Hepatocyte (in vitro differentiated cells): ENCODE data around the gene CSMD2. TPM values are rescaled to one million over a fixed set of nuclear protein-coding genes. Genes with fewer than 3 reads are reported as not detected.

Experiments
- DNase-seq: peaks from one replicate; pipeline ENCODE4 v3.0.0-alpha.2; 2016; ENCODE audit warnings: low spot score
- H2AFZ ChIP-seq: fragments of 200-600 bp; sonication (generic); 2 replicates; pipeline ENCODE4 v1.6.0; 2016; ENCODE audit warnings: antibody characterized with exemption, mild to moderate bottlenecking
- H3K27ac ChIP-seq: fragments of 200-600 bp; sonication (generic); 2 replicates; pipeline ENCODE4 v1.5.1; 2016; ENCODE audit warnings: mild to moderate bottlenecking
- H3K27me3 ChIP-seq: fragments of 200-600 bp; sonication (generic); 2 replicates; pipeline ENCODE4 v1.6.1; 2016
- H3K36me3 ChIP-seq: fragments of 200-600 bp; sonication (generic); replicated peaks from 2 replicates; pipeline ENCODE4 v1.5.1; 2016; ENCODE audit warnings: low read depth; ENCODE audit not compliant: insufficient read depth
- H3K4me1 ChIP-seq: fragments of 200-600 bp; sonication (generic); 2 replicates; pipeline ENCODE4 v1.5.1; 2016; ENCODE audit warnings: mild to moderate bottlenecking, moderate library complexity; ENCODE audit not compliant: insufficient read depth
- H3K4me2 ChIP-seq: fragments of 200-600 bp; sonication (generic); 2 replicates; pipeline ENCODE4 v1.6.0; 2016
- H3K4me3 ChIP-seq: fragments of 200-600 bp; sonication (generic); 2 replicates; pipeline ENCODE4 v1.5.1; 2016; ENCODE audit warnings: mild to moderate bottlenecking
- H3K79me2 ChIP-seq: fragments of 200-600 bp; sonication (generic); 2 replicates; pipeline ENCODE4 v1.6.0; 2017; ENCODE audit warnings: mild to moderate bottlenecking
- H3K9me2 ChIP-seq: fragments of 200-600 bp; sonication (generic); replicated peaks from 2 replicates; pipeline ENCODE4 v1.6.0; 2017; ENCODE audit warnings: mild to moderate bottlenecking; ENCODE audit not compliant: insufficient read depth
- H3K9me3 ChIP-seq: fragments of 200-600 bp; sonication (generic); 2 replicates; pipeline ENCODE4 v1.5.1; 2016; ENCODE audit warnings: low read depth, mild to moderate bottlenecking
- H4K20me1 ChIP-seq: fragments of 200-600 bp; sonication (generic); 2 replicates; pipeline ENCODE4 v1.6.0; 2016; ENCODE audit warnings: mild to moderate bottlenecking; ENCODE audit not compliant: insufficient read depth, poor library complexity, severe bottlenecking
- EZH2 ChIP-seq: fragments of 200-600 bp; sonication (generic); IDR thresholded peaks from 2 replicates; pipeline ENCODE4 v1.6.1; 2016; ENCODE audit warnings: antibody characterized with exemption, mild to moderate bottlenecking, borderline replicate concordance
- EZH2phosphoT487 ChIP-seq: fragments of 200-600 bp; sonication (generic); IDR thresholded peaks from one replicate; pipeline ENCODE4 v1.6.1; 2018; ENCODE audit warnings: antibody characterized with exemption, mild to moderate bottlenecking, low read depth, moderate library complexity; ENCODE audit not compliant: unreplicated experiment, severe bottlenecking
- WGBS: methylation state at CpG from one replicate; pipeline ENCODE4 v1.1.6; 2016; ENCODE audit warnings: low lambda C conversion rate; ENCODE audit errors: missing lambda C conversion rate; 5-methylcytosine and 5-hydroxymethylcytosine counted together
- polyA plus RNA-seq: library from polyadenylated mRNA; unstranded; fragments of >200 nt; fragmentation: Nextera tagmentation; extraction: Ambion mirVana; gene quantifications from 2 replicates; pipeline ENCODE4 v1.2.1, GENCODE V29; 2016
- total RNA-seq: library from RNA; depleted of rRNA; stranded (reverse); fragments of >200 nt; gene quantifications from 2 replicates; pipeline ENCODE4 v1.2.3, GENCODE V29; 2014
- TF ChIP-seq, protein P1 (sequence below): fragments of 200-600 bp; sonication (generic); IDR thresholded peaks from 2 replicates; pipeline ENCODE4 v1.5.1; 2016; ENCODE audit warnings: antibody characterized with exemption, mild to moderate bottlenecking; ENCODE audit not compliant: poor library complexity

CSMD2 gene
- total and polyA plus RNA-seq, 2 experiments from 2014 or later = 0.10 to 0.37 TPM

DNA sequence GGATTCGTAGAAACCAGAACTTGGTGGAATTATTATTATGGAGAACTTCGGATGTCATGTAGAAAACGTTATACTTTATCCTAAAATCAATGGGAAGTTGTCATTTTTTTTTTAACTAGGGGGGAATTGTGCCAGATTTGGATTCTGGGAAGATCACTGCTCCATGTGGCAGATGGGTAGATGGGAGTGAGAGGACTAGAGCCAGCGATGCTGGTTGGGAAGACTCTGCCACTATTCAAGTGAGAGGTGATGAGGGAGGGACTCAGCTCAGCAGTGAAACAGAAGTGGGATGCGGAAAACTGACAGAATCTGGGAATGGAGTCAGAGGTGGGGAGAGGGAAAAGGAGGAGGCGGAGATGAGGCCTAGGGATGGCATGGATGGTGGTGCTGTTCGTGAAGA, 382.3 kb downstream of the CSMD2 start:
- Histone ChIP-seq H3K27me3 (peaks cover 12% of the 10 kb centered on the region), H3K4me1 (no peaks in the 10 kb centered on the region), H2AFZ (no peak overlapping the region), H3K79me2 (no peaks in the 10 kb centered on the region), H3K4me3 (no peak overlapping the region), H3K4me2 (no peak overlapping the region), H3K36me3 (no peaks in the 10 kb centered on the region), H3K9me2 (no peaks in the 10 kb centered on the region), H4K20me1 (no peaks in the 10 kb centered on the region), H3K9me3 (no peaks in the 10 kb centered on the region), H3K27ac (no peak overlapping the region)
- no peak for DNase-seq
- 89% methylated on average over 7 of the region's 7 CpGs for WGBS
- TF ChIP-seq EZH2 = no peak
- TF ChIP-seq EZH2phosphoT487 = no peak
- TF ChIP-seq, protein P1, sequence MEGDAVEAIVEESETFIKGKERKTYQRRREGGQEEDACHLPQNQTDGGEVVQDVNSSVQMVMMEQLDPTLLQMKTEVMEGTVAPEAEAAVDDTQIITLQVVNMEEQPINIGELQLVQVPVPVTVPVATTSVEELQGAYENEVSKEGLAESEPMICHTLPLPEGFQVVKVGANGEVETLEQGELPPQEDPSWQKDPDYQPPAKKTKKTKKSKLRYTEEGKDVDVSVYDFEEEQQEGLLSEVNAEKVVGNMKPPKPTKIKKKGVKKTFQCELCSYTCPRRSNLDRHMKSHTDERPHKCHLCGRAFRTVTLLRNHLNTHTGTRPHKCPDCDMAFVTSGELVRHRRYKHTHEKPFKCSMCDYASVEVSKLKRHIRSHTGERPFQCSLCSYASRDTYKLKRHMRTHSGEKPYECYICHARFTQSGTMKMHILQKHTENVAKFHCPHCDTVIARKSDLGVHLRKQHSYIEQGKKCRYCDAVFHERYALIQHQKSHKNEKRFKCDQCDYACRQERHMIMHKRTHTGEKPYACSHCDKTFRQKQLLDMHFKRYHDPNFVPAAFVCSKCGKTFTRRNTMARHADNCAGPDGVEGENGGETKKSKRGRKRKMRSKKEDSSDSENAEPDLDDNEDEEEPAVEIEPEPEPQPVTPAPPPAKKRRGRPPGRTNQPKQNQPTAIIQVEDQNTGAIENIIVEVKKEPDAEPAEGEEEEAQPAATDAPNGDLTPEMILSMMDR = no peak

DNA sequence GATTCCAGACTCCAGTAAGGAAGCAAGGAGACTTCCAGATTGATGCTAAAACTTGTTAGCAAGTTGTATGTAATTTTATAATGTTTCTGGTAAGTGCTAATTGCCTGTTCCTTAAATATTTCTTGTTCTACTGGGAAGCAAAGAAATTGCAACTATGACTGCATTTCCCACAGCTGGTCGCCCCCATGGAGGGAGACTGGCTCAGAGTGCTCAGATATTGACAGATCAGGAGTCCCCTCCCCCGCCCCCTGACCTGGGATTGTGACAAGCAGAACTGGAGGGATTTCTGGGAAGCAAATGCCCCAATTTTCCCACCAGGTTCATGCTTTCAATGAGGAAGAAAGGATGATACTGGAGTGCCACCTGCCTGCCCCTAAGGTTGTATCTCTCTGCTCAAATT, 383.4 kb downstream of the CSMD2 start:
- H3K27ac ChIP-seq = no peak overlapping the region
- no peaks in the 10 kb centered on the region for H3K9me3 ChIP-seq
- H3K9me2 ChIP-seq = no peaks in the 10 kb centered on the region
- H4K20me1 ChIP-seq = no peaks in the 10 kb centered on the region
- no peak overlapping the region for H3K4me2 ChIP-seq
- H2AFZ ChIP-seq = no peak overlapping the region
- no peaks in the 10 kb centered on the region for H3K79me2 ChIP-seq
- no peak for TF ChIP-seq EZH2phosphoT487
- TF ChIP-seq EZH2 = no peak
- TF ChIP-seq, protein P1 = no peak
- no peak for DNase-seq
- H3K27me3 ChIP-seq = peaks cover 15% of the 10 kb centered on the region
- no peaks in the 10 kb centered on the region for H3K4me1 ChIP-seq
- H3K36me3 ChIP-seq = no peaks in the 10 kb centered on the region
- WGBS = 75% methylated on average over 2 of the region's 2 CpGs
- no peak overlapping the region for H3K4me3 ChIP-seq

DNA sequence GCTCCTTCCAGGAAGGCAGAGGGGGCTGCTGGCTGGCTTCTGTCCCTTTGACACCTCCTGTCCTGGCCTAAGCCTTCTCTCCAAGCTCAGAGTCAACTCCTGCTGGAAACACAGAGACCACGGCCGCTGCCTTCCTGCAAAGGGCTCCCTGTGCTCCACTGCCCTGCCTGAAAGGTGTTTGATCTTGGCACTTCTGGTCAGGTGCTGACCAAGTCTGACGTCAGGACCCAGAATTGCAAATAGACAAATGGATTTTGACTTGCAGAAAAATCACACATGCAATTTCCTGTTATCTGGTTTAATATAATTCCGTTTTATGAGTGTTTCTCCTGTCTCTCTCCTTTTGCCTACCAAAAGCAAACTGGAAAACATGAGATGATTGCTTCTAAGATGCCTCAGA, 387.7 kb downstream of the CSMD2 start:
- no peak for DNase-seq
- TF ChIP-seq, protein P1 = no peak
- TF ChIP-seq EZH2phosphoT487 (no peak), EZH2 (no peak)
- no peaks in the 10 kb centered on the region for H3K4me1 ChIP-seq

DNA sequence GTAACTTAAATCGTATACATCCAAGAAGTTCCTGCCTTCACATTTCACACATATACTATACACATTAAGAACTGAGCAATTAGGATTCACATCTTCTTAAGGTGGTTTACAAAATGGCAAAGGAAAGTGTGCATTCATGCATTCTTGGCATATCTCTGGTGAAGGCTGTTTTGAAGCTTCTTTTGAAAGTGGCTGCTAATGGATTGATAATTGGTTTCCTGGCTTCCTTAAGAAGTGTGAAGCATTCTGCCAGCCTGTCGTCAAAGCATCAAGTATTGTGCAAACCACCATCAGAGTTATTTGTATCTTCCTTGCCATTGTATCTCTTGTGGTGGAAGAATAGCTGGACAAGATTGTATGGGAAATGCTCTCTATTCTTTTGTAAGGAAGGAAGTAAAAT, 396.2 kb downstream of the CSMD2 start:
- Histone ChIP-seq H3K9me2 (no peaks in the 10 kb centered on the region), H3K79me2 (no peaks in the 10 kb centered on the region), H3K36me3 (no peaks in the 10 kb centered on the region), H3K4me1 (no peaks in the 10 kb centered on the region), H2AFZ (no peak overlapping the region), H3K27me3 (peaks cover 14% of the 10 kb centered on the region), H3K27ac (no peak overlapping the region), H3K9me3 (no peaks in the 10 kb centered on the region), H3K4me2 (no peak overlapping the region), H3K4me3 (no peak overlapping the region), H4K20me1 (no peaks in the 10 kb centered on the region)
- DNase-seq = no peak
- no peak for TF ChIP-seq EZH2phosphoT487
- TF ChIP-seq EZH2 = no peak
- TF ChIP-seq, protein P1 = no peak
- WGBS = 50% methylated on average over 2 of the region's 2 CpGs

More for the DNA sequence above, 387.7 kb downstream of the CSMD2 start:
- Histone ChIP-seq H3K36me3 (no peaks in the 10 kb centered on the region), H4K20me1 (no peaks in the 10 kb centered on the region), H3K4me3 (no peak overlapping the region), H3K79me2 (no peaks in the 10 kb centered on the region), H3K27me3 (peaks cover 15% of the 10 kb centered on the region), H3K9me2 (no peaks in the 10 kb centered on the region), H3K27ac (no peak overlapping the region), H3K4me2 (no peak overlapping the region), H2AFZ (no peak overlapping the region), H3K9me3 (no peaks in the 10 kb centered on the region)
- 75% methylated on average over 4 of the region's 4 CpGs for WGBS
